ENCODE measurements around the gene CNKSR3. TPM values are rescaled to one million over a fixed set of nuclear protein-coding genes. Genes with fewer than 3 reads are reported as not detected.

The CNKSR3 gene
- total RNA-seq, 6 experiments from 2014 or later: 15.3 to 21.7 (median 18.7) TPM

GRCh38 chr6:154383273-154383672 is 127.2 kb downstream of the CNKSR3 start:
- Mint-ChIP-seq H3K27me3 (ENCODE audit: insufficient read depth) (peaks cover 3% of the 10 kb centered on the region), H3K4me1 (ENCODE audit: low read depth) (peaks cover 43% of the 10 kb centered on the region)
- DNase-seq: no peak

GRCh38 chr6:154382740-154383139 is 127.7 kb downstream of the CNKSR3 start:
- no peak for DNase-seq
- Mint-ChIP-seq H3K27ac (no peak overlapping the region), H3K4me3 (no peak overlapping the region), H3K36me3 (ENCODE audit: low read depth) (peaks cover 7% of the 10 kb centered on the region), H3K27me3 (ENCODE audit: insufficient read depth) (peaks cover 3% of the 10 kb centered on the region), H3K4me1 (ENCODE audit: low read depth) (peaks cover 38% of the 10 kb centered on the region), H3K9me3 (0 out of 2 replicates have a peak, but pooled peaks cover 4% of the 10 kb centered on the region)
- TF ChIP-seq CTCF (IDR thresholded peaks at IDR 0.05): no peak

More at GRCh38 chr6:154383273-154383672, 127.2 kb downstream of the CNKSR3 start:
- TF ChIP-seq CTCF (IDR thresholded peaks at IDR 0.05): no peak
- Mint-ChIP-seq H3K27ac (no peak overlapping the region), H3K36me3 (ENCODE audit: low read depth) (peaks cover 11% of the 10 kb centered on the region), H3K9me3 (peaks cover 5% of the 10 kb centered on the region; the same call in 1 of the 2 replicates), H3K4me3 (no peak overlapping the region)

GRCh38 chr6:154381548-154381947 is 128.9 kb downstream of the CNKSR3 start:
- DNase-seq: no peak
- H3K4me3 Mint-ChIP-seq: no peak overlapping the region
- peaks cover 27% of the 10 kb centered on the region for H3K4me1 Mint-ChIP-seq (ENCODE audit: low read depth)
- no peak for TF ChIP-seq CTCF (IDR thresholded peaks at IDR 0.05)
- no peak overlapping the region for H3K27ac Mint-ChIP-seq
- H3K36me3 Mint-ChIP-seq (ENCODE audit: low read depth): peaks cover 7% of the 10 kb centered on the region
- peaks cover 3% of the 10 kb centered on the region for H3K27me3 Mint-ChIP-seq (ENCODE audit: insufficient read depth)
- 0 out of 2 replicates have a peak, but pooled peaks cover 4% of the 10 kb centered on the region for H3K9me3 Mint-ChIP-seq

- DNase-seq: no peak
- Mint-ChIP-seq H3K4me3 (no peak overlapping the region), H3K9me3 (0 out of 2 replicates have a peak, but pooled peaks cover 4% of the 10 kb centered on the region), H3K4me1 (ENCODE audit: low read depth) (peaks cover 21% of the 10 kb centered on the region), H3K27ac (no peak overlapping the region), H3K36me3 (ENCODE audit: low read depth) (peaks cover 7% of the 10 kb centered on the region), H3K27me3 (ENCODE audit: insufficient read depth) (peaks cover 3% of the 10 kb centered on the region)
- no peak for TF ChIP-seq CTCF (IDR thresholded peaks at IDR 0.05)
Observed at GRCh38 chr6:154380741-154381140, 129.7 kb downstream of the CNKSR3 start.

GRCh38 chr6:154379585-154379984 is 130.9 kb downstream of the CNKSR3 start:
- peaks cover 15% of the 10 kb centered on the region for H3K4me1 Mint-ChIP-seq (ENCODE audit: low read depth)
- no peak overlapping the region for H3K27ac Mint-ChIP-seq
- no peaks in the 10 kb centered on the region; the same call in 1 of the 2 replicates for H3K27me3 Mint-ChIP-seq (ENCODE audit: insufficient read depth)
- 0 out of 2 replicates have a peak, but pooled peaks cover 4% of the 10 kb centered on the region for H3K9me3 Mint-ChIP-seq
- H3K36me3 Mint-ChIP-seq (ENCODE audit: low read depth): peaks cover 7% of the 10 kb centered on the region
- no peak for DNase-seq
- no peak for TF ChIP-seq CTCF (IDR thresholded peaks at IDR 0.05)
- H3K4me3 Mint-ChIP-seq: no peak overlapping the region
